ENCODE data around the gene ARHGEF37.
"Not testable (repeated sequence)": the region's sequence is repeated elsewhere in the genome, so short reads cannot be mapped to it uniquely, and the experiment has no call there.

The ARHGEF37 gene

GRCh38 chr5:149586708-149587318 is 5.5 kb downstream of the ARHGEF37 start:
- ChIA-PET CTCF (no interaction called here), POLR2A (no interaction called here)
- DNase-seq (ENCODE audit: extremely low spot score), result no peak
- TF ChIP-seq ARNT (IDR thresholded peaks at IDR 0.05), result no peak
- TF ChIP-seq SUZ12 (IDR thresholded peaks at IDR 0.05), result no peak
- TF ChIP-seq BHLHE40 (IDR thresholded peaks at IDR 0.05; ENCODE audit: borderline replicate concordance), result no peak
- TF ChIP-seq PKNOX1 (IDR thresholded peaks at IDR 0.05), result no peak
- TF ChIP-seq ZNF384 (IDR thresholded peaks at IDR 0.05), result no peak
- no peak for TF ChIP-seq L3MBTL2 (conservative IDR thresholded peaks at IDR 0.05)
- TF ChIP-seq ELF4 (IDR thresholded peaks at IDR 0.05), result no peak
- TF ChIP-seq TARDBP (IDR thresholded peaks at IDR 0.05), result no peak
- no peak for TF ChIP-seq CTBP1 (IDR thresholded peaks at IDR 0.05; ENCODE audit: borderline replicate concordance)
- TF ChIP-seq SP1 (IDR thresholded peaks at IDR 0.05), result no peak
- no peak for TF ChIP-seq HDGF (IDR thresholded peaks at IDR 0.05; ENCODE audit: borderline replicate concordance)
- TF ChIP-seq LEF1 (IDR thresholded peaks at IDR 0.05; ENCODE audit: borderline replicate concordance), result no peak
- no peak for TF ChIP-seq NFRKB (IDR thresholded peaks at IDR 0.05)
- no peak for TF ChIP-seq FOXK2 (IDR thresholded peaks at IDR 0.05)
- no peak for TF ChIP-seq FOXA1 (IDR thresholded peaks at IDR 0.05)
- TF ChIP-seq FOXM1 (IDR thresholded peaks at IDR 0.05; ENCODE audit: borderline replicate concordance), result no peak

GRCh38 chr5:149588936-149589335 is 7.6 kb downstream of the ARHGEF37 start:
- ChIA-PET POLR2A (no interaction called here), CTCF (interaction anchor here (0.6 to 0.8 kb wide), 2 partner anchors 30 to 464 kb away, joined by 3 to 4 read pairs; no protein-coding TSS in a partner anchor)
- no peak for DNase-seq (ENCODE audit: extremely low spot score)
- TF ChIP-seq ARNT (IDR thresholded peaks at IDR 0.05) (no peak), FOXA1 (IDR thresholded peaks at IDR 0.05) (no peak), NFRKB (IDR thresholded peaks at IDR 0.05) (no peak), SUZ12 (IDR thresholded peaks at IDR 0.05) (no peak), ZNF384 (IDR thresholded peaks at IDR 0.05) (no peak)

GRCh38 chr5:149593370-149593769 is 12.1 kb downstream of the ARHGEF37 start:
- no peak for TF ChIP-seq FOXM1 (IDR thresholded peaks at IDR 0.05; ENCODE audit: borderline replicate concordance)
- no peak for TF ChIP-seq SP1 (IDR thresholded peaks at IDR 0.05)
- TF ChIP-seq FOXA1 (IDR thresholded peaks at IDR 0.05), result no peak
- TF ChIP-seq PKNOX1 (IDR thresholded peaks at IDR 0.05), result no peak
- ChIA-PET POLR2A (interaction anchor here (1.2 kb wide), 1 partner anchor 12 kb away, joined by 3 read pairs; no protein-coding TSS in a partner anchor), CTCF (interaction anchor here (0.6 kb wide), 1 partner anchor 148 kb away, joined by 3 read pairs; no protein-coding TSS in a partner anchor)
- DNase-seq (ENCODE audit: extremely low spot score), result no peak

- POLR2A ChIA-PET, result interaction anchor here (1.2 kb wide), 1 partner anchor 13 kb away, joined by 3 read pairs; no protein-coding TSS in a partner anchor
These were observed 13.1 kb downstream of the ARHGEF37 start for GRCh38 chr5:149594206-149594895.

GRCh38 chr5:149595105-149595504 is 13.8 kb downstream of the ARHGEF37 start:
- CTCF ChIA-PET, result interaction anchor here (1.0 kb wide), 1 partner anchor 23 kb away, joined by 3 read pairs; no protein-coding TSS in a partner anchor
- DNase-seq (ENCODE audit: extremely low spot score); POLR2A ChIA-PET: not testable (repeated sequence)

More at GRCh38 chr5:149594206-149594895, 13.1 kb downstream of the ARHGEF37 start:
- DNase-seq (ENCODE audit: extremely low spot score), result no peak
- CTCF ChIA-PET, result no interaction called here
- TF ChIP-seq ARNT (IDR thresholded peaks at IDR 0.05) (no peak), SUZ12 (IDR thresholded peaks at IDR 0.05) (no peak), ELF4 (IDR thresholded peaks at IDR 0.05) (no peak), HDGF (IDR thresholded peaks at IDR 0.05; ENCODE audit: borderline replicate concordance) (no peak), SP1 (IDR thresholded peaks at IDR 0.05) (no peak), ZNF384 (IDR thresholded peaks at IDR 0.05) (no peak), TARDBP (IDR thresholded peaks at IDR 0.05) (no peak), PKNOX1 (IDR thresholded peaks at IDR 0.05) (no peak), FOXA1 (IDR thresholded peaks at IDR 0.05) (no peak), FOXK2 (IDR thresholded peaks at IDR 0.05) (no peak), BHLHE40 (IDR thresholded peaks at IDR 0.05; ENCODE audit: borderline replicate concordance) (no peak)

GRCh38 chr5:149596712-149597111 is 15.4 kb downstream of the ARHGEF37 start:
- DNase-seq (ENCODE audit: extremely low spot score), result no peak
- TF ChIP-seq ARNT (IDR thresholded peaks at IDR 0.05), result no peak
- TF ChIP-seq L3MBTL2 (conservative IDR thresholded peaks at IDR 0.05), result no peak
- TF ChIP-seq SUZ12 (IDR thresholded peaks at IDR 0.05), result no peak
- ChIA-PET CTCF (interaction anchor here (1.0 to 1.6 kb wide), 2 partner anchors 22 to 363 kb away, joined by 3 to 7 read pairs; no protein-coding TSS in a partner anchor), POLR2A (interaction anchor here (1.3 kb wide), 1 partner anchor 151 kb away, joined by 3 read pairs; no protein-coding TSS in a partner anchor)

- no peak for DNase-seq (ENCODE audit: extremely low spot score)
- CTCF ChIA-PET, result interaction anchor here (0.9 to 1.6 kb wide), 2 partner anchors 15 to 21 kb away, joined by 4 to 7 read pairs; no protein-coding TSS in a partner anchor
- POLR2A ChIA-PET, result no interaction called here
- TF ChIP-seq BHLHE40 (IDR thresholded peaks at IDR 0.05; ENCODE audit: borderline replicate concordance), result no peak
These were observed 16.3 kb downstream of the ARHGEF37 start for GRCh38 chr5:149597618-149598017.

- DNase-seq (ENCODE audit: extremely low spot score); POLR2A ChIA-PET: not testable (repeated sequence)
- CTCF ChIA-PET, result interaction anchor here (0.7 to 1.6 kb wide), 4 partner anchors 11 to 20 kb away, joined by 3 to 7 read pairs (median 4); no protein-coding TSS in a partner anchor
These were observed 16.9 kb downstream of the ARHGEF37 start for GRCh38 chr5:149598234-149598633.
